Naive B cell (primary cell): ENCODE data around the gene DEFB114. TPM values are rescaled to one million over a fixed set of nuclear protein-coding genes. Genes with fewer than 3 reads are reported as not detected.
"Not testable (repeated sequence)": the region's sequence is repeated elsewhere in the genome, so short reads cannot be mapped to it uniquely, and the experiment has no call there.

Source experiments
- ATAC-seq, 2 donors: fragments of 150-1000 bp; cut with Tn5 transposase; 2 replicates each; pipeline ENCODE4 v1.10.0; 2021; ENCODE audit warnings: low read depth in 2 of 2, mild to moderate bottlenecking in 2 of 2, moderate library complexity in 2 of 2
- DNase-seq: peaks from one replicate; pipeline ENCODE4 v3.0.0; 2022
- H3K27ac Mint-ChIP-seq, 6 donors: one replicate each; pipeline ENCODE4 v1.8.0; 2020 to 2022; ENCODE audit warnings: mild to moderate bottlenecking in 6 of 6, mixed read lengths in 6 of 6, moderate library complexity in 5 of 6, inconsistent platforms in 2 of 6
- H3K27me3 Mint-ChIP-seq, 3 donors: one replicate each; pipeline ENCODE4 v1.8.0; 2021 to 2022; ENCODE audit warnings: mixed read lengths in 3 of 3, mild to moderate bottlenecking in 1 of 3
- H3K36me3 Mint-ChIP-seq, 2 donors: one replicate each; pipeline ENCODE4 v1.8.0; 2020 to 2022; ENCODE audit warnings: mixed read lengths in 2 of 2, inconsistent platforms in 1 of 2, mild to moderate bottlenecking in 1 of 2
- H3K4me1 Mint-ChIP-seq, 3 donors: one replicate each; pipeline ENCODE4 v1.8.0; 2020 to 2022; ENCODE audit warnings: mixed read lengths in 3 of 3, inconsistent platforms in 1 of 3, mild to moderate bottlenecking in 1 of 3, moderate library complexity in 1 of 3
- H3K4me3 Mint-ChIP-seq, 8 donors: one replicate each; pipeline ENCODE4 v1.8.0; 2020 to 2022; ENCODE audit warnings: mild to moderate bottlenecking in 8 of 8, mixed read lengths in 8 of 8, moderate library complexity in 8 of 8, inconsistent platforms in 2 of 8
- H3K9me3 Mint-ChIP-seq, 7 donors: one replicate each; pipeline ENCODE4 v1.8.0; 2020 to 2022; ENCODE audit warnings: mixed read lengths in 7 of 7, mild to moderate bottlenecking in 5 of 7, inconsistent platforms in 2 of 7, moderate library complexity in 1 of 7
- polyA plus RNA-seq, 6 donors: library from polyadenylated mRNA; unstranded; fragments of 300-500 nt; fragmentation: Illumina TruSeq; gene quantifications; one replicate each; pipeline ENCODE4 v1.2.3, GENCODE V29; 2021; ENCODE audit warnings: low read depth in 6 of 6

The DEFB114 gene
- polyA plus RNA-seq, 6 donors from 2014 or later = not detected

DNA sequence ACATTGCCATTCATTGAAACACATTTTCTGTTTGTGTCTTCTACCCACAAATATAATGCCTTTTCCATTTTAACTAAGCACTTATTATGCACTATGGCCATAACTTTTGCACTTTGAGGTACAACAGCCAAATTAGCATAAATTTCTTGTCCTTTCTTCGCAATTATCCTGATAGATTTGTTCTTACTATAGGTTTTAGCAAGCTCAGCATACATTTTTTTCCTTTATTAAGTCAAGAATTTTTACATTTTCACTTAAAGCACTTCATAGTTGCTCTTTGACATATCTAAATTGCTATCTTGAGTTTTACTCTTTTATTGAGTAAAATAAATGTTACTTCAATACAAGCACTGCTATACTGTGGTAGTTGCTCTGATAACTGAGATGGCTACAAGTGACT, 5.8 kb downstream of the DEFB114 start:
- Mint-ChIP-seq H3K27me3 (no peaks in the 10 kb centered on the region), H3K4me1 (no peaks in the 10 kb centered on the region), H3K36me3 (no peaks in the 10 kb centered on the region), H3K9me3 (peaks cover 0 to 9% (median 0%) of the 10 kb centered on the region in 7 donors), H3K27ac (no peak overlapping the region), H3K4me3 (no peak overlapping the region)
- no peak for ATAC-seq
- no peak for DNase-seq

DNA sequence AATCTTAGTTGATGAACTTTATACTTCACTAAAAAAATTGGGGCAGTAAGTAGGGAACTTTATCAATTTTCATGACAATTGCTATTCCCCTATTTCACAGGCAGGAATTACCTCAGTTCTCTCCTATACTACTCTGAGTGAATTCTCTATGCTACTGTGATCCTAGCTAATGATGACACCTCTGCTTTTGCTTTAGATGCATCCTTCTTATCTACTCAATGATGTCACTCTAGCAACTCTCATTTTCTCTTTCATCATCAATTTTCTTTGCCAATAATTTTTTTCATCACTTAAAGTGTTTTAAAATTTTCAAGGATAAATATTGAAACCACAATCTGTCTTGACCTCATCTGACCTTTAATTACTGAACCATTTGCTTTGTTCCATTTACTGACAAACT, 8.1 kb downstream of the DEFB114 start:
- Mint-ChIP-seq H3K9me3 (peaks cover 0 to 9% (median 2%) of the 10 kb centered on the region in 7 donors), H3K36me3 (no peaks in the 10 kb centered on the region), H3K4me3 (no peak overlapping the region), H3K4me1 (no peaks in the 10 kb centered on the region), H3K27me3 (no peaks in the 10 kb centered on the region), H3K27ac (no peak overlapping the region)
- no peak for ATAC-seq
- no peak for DNase-seq

GRCh38 chr6:49951926-49952325, 12.0 kb downstream of the DEFB114 start:
- Mint-ChIP-seq H3K36me3 (no peaks in the 10 kb centered on the region), H3K4me1 (no peaks in the 10 kb centered on the region), H3K4me3 (no peak overlapping the region), H3K27ac (no peak overlapping the region), H3K27me3 (no peaks in the 10 kb centered on the region), H3K9me3 (peaks cover 0 to 5% (median 2%) of the 10 kb centered on the region in 7 donors)
- no peak for DNase-seq
- no peak for ATAC-seq

GRCh38 chr6:49950415-49950751, 13.6 kb downstream of the DEFB114 start:
- Mint-ChIP-seq H3K4me3 (no peak overlapping the region), H3K36me3 (no peaks in the 10 kb centered on the region), H3K4me1 (no peaks in the 10 kb centered on the region), H3K9me3 (peaks cover 0 to 6% (median 0%) of the 10 kb centered on the region in 7 donors), H3K27me3 (no peaks in the 10 kb centered on the region), H3K27ac (no peak overlapping the region)
- DNase-seq (no peak), ATAC-seq (no peak)

DNA sequence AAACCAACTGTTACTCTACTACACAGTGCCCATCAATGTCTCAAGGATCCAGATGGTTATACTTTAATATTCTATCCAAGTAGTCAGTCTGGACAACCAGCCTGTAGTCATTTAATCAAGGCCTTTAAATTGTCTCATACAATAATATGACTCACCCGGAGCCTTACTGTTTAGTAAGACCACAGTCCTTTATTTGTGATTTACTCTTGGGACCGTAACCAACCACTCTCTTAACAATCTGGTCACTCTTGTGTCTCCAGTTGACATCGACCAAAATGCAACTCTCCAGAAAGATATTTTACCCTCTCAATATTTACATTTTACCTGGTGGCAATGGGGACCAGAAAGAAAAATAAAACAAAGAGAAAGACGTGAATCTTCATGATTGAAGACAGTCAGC, 14.9 kb downstream of the DEFB114 start:
- H3K4me1 Mint-ChIP-seq = no peaks in the 10 kb centered on the region
- H3K4me3 Mint-ChIP-seq = no peak overlapping the region
- H3K27me3 Mint-ChIP-seq = no peaks in the 10 kb centered on the region
- H3K9me3 Mint-ChIP-seq = peaks cover 0 to 9% (median 5%) of the 10 kb centered on the region in 7 donors
- ATAC-seq (no peak), DNase-seq (no peak)
- no peaks in the 10 kb centered on the region for H3K36me3 Mint-ChIP-seq
- H3K27ac Mint-ChIP-seq = no peak overlapping the region

DNA sequence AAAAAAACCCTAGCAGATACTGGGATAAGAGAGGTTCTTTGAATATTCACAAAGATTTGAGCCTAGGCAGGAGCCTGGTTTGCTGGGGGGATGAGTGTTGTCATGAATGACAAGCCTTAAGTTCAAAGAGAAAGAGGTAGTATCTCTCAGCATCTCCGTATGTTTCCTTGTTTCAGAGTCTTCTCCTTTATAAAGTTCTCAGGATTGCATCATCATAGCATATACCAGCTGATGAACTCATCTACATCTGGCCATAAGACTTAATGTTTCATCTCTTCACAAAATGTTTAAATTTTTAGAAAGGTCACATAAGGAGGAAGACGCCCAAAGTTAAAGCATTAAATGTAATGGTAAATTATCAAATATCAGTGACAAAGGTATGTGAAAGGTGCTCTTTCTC, 17.1 kb downstream of the DEFB114 start:
- H3K36me3 Mint-ChIP-seq = no peaks in the 10 kb centered on the region
- H3K27me3 Mint-ChIP-seq = no peaks in the 10 kb centered on the region
- no peak for ATAC-seq
- no peak for DNase-seq
- no peak overlapping the region for H3K27ac Mint-ChIP-seq
- no peaks in the 10 kb centered on the region for H3K4me1 Mint-ChIP-seq
- H3K9me3 Mint-ChIP-seq = peaks cover 0 to 11% (median 3%) of the 10 kb centered on the region in 7 donors
- no peak overlapping the region for H3K4me3 Mint-ChIP-seq

DNA sequence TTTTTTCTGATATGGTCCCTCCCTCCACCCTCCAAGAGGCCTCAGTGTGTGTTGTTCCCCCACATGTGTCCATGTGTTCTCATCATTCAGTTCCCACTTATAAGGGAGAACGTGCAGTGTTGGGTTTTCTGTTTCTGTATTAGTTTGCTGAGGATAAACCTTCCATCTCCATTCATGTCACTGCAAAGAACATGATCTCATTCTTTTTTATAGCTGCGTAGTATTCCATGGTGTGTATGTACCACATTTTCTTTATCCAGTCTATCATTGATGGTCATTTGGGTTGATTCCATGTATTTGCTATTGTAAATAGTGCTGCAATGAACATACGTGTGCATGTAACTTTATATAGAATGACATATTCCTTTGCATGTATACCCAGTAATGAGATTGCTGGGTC, 19.9 kb downstream of the DEFB114 start:
- ATAC-seq, H3K4me1 Mint-ChIP-seq, DNase-seq, H3K4me3 Mint-ChIP-seq, H3K27me3 Mint-ChIP-seq, H3K27ac Mint-ChIP-seq, H3K36me3 Mint-ChIP-seq: not testable (repeated sequence)
- H3K9me3 Mint-ChIP-seq = peaks cover 0 to 11% (median 2%) of the 10 kb centered on the region in 7 donors

- Mint-ChIP-seq H3K27me3 (no peaks in the 10 kb centered on the region), H3K4me1 (no peaks in the 10 kb centered on the region), H3K36me3 (no peaks in the 10 kb centered on the region), H3K27ac (no peak overlapping the region), H3K4me3 (no peak overlapping the region), H3K9me3 (peaks cover 0 to 7% (median 2%) of the 10 kb centered on the region in 7 donors)
- no peak for DNase-seq
- no peak for ATAC-seq
These were observed 23.9 kb downstream of the DEFB114 start for GRCh38 chr6:49939993-49940498.

DNA sequence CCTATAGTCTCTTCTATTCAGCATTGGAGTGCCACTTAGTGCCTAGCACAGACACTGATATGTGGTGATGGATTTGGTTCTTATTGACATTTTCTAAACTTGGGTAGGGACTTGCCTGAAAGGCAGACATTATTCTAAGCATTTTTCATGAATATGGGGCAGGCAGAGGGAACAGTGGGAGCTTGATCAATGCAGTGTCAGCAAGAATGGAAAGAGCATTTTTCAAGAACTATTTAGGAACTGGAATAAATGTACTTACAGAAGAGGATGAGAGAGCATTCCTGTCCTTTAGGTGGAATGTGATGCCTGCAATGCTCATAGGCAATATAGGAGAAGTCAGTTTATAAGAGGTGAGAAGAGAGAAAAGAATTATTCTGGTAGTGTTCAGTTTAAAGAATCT, 26.2 kb downstream of the DEFB114 start:
- peaks cover 0 to 3% (median 0%) of the 10 kb centered on the region in 7 donors for H3K9me3 Mint-ChIP-seq
- no peaks in the 10 kb centered on the region for H3K36me3 Mint-ChIP-seq
- no peak overlapping the region for H3K27ac Mint-ChIP-seq
- no peaks in the 10 kb centered on the region for H3K27me3 Mint-ChIP-seq
- DNase-seq = no peak
- H3K4me3 Mint-ChIP-seq = no peak overlapping the region
- no peaks in the 10 kb centered on the region for H3K4me1 Mint-ChIP-seq
- no peak for ATAC-seq

DNA sequence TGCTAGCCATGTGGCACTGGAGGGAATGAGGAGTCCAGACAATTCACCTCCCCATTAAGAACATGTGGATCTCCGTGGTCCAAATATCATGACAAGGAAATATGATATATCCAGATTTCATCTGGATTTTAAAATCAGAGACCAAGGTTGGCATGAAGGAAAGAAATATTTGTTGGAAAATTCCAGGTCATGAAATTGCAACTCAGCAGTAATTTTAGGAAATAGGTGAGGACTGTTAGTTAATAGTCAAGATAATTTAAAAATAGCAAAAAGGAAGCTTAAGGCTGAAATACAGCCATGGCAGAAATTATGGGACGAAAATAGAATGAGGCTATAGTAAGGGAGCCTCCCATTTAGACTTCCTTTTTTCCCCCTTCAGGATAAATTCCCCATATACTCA, 26.9 kb downstream of the DEFB114 start:
- Mint-ChIP-seq H3K27ac (no peak overlapping the region), H3K4me1 (no peaks in the 10 kb centered on the region), H3K36me3 (no peaks in the 10 kb centered on the region), H3K4me3 (no peak overlapping the region), H3K9me3 (peaks cover 0 to 3% (median 0%) of the 10 kb centered on the region in 7 donors), H3K27me3 (no peaks in the 10 kb centered on the region)
- no peak for DNase-seq
- ATAC-seq = no peak

DNA sequence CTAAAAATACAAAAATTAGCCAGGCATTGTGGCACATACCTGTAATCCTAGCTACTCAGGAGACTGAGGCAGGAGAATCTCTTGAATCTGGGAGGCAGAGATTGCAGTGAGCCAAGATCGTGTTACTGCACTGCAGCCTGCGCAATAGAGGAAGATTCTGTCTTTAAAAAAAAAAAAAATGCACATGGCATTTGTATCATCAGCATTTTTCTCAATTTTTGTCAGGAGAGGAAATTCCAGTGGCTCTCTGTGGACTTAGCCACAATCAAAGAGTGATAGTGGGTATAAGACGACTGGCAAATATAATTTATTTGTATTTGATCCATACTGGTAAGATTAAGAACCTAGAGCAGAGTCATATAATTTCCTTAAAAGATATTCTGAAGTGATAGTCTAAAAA, 28.6 kb downstream of the DEFB114 start:
- Mint-ChIP-seq H3K4me3 (no peak overlapping the region), H3K27ac (no peak overlapping the region), H3K36me3 (no peaks in the 10 kb centered on the region), H3K4me1 (no peaks in the 10 kb centered on the region), H3K9me3 (peaks cover 0 to 3% (median 0%) of the 10 kb centered on the region in 7 donors), H3K27me3 (no peaks in the 10 kb centered on the region)
- no peak for ATAC-seq
- DNase-seq = no peak

- H3K4me1 Mint-ChIP-seq = no peaks in the 10 kb centered on the region
- H3K27me3 Mint-ChIP-seq = no peaks in the 10 kb centered on the region
- DNase-seq (no peak), ATAC-seq (no peak)
- H3K27ac Mint-ChIP-seq = no peak overlapping the region
- no peak overlapping the region for H3K4me3 Mint-ChIP-seq
- H3K36me3 Mint-ChIP-seq = no peaks in the 10 kb centered on the region
- H3K9me3 Mint-ChIP-seq = peaks cover 0 to 3% (median 0%) of the 10 kb centered on the region in 7 donors
These were observed 29.2 kb downstream of the DEFB114 start for GRCh38 chr6:49934770-49935169.

DNA sequence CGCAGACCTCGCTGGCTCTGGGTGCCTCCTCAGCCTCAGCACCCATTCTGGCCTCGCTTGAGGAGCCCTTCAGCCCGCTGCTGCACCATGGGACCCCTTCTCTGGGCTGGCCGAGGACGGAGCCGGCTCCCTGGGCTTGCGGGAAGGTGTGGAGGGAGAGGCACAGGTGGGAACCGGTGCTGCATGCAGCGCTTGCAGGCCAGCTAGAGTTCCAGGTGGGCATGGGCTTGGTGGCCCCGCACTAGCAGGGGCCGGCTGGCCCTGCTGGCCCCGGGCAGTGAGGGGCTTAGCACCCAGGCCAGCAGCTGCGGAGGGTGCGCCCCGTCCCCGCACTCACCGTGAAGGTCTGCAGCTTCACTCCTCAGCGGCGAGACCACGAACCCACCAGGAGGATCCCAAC, 30.4 kb downstream of the DEFB114 start:
- H3K27me3 Mint-ChIP-seq = no peaks in the 10 kb centered on the region
- no peak overlapping the region for H3K4me3 Mint-ChIP-seq
- H3K27ac Mint-ChIP-seq = no peak overlapping the region
- no peak for DNase-seq
- H3K36me3 Mint-ChIP-seq = no peaks in the 10 kb centered on the region
- no peak for ATAC-seq
- H3K4me1 Mint-ChIP-seq = no peaks in the 10 kb centered on the region
- H3K9me3 Mint-ChIP-seq = peaks cover 0 to 3% (median 0%) of the 10 kb centered on the region in 7 donors

DNA sequence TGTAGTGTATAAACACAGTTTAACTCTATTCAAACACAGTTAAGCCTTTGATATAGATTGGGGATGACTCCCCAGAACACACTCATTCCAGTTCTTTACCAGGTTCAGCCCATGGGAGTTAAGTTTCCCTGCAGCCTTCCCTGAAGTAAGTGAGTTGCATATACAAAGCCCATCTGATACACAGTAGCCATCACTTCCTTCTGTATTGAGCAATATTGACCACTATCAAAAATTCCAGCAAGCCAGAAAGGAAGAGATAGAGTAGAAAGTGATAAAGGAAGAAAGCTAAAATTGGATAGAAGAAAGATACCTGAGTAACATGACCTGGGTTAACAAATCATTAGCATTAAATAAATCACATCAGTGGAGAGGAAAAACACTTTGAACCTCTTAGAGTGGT, 34.6 kb downstream of the DEFB114 start:
- Mint-ChIP-seq H3K9me3 (peaks cover 0 to 7% (median 0%) of the 10 kb centered on the region in 7 donors), H3K27ac (no peak overlapping the region), H3K27me3 (no peaks in the 10 kb centered on the region)

DNA sequence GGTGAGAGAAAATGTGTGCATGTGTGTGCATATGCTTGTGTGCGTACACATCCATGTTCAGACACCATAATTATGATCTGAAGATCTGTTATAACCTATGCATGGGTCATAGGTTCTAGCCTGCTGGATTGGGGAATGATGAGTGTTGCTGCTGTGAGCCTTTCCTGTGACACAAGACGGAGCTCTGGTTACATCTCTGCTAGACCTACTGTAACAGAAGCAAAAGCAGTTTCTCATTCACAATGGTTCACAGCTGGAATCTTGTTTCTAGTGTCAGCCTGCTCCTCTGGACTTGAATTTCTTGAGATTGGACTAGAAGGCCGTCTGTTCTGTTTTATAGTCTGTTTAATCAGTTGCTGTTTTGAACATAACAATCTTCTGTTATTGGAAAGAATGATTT, 40.1 kb downstream of the DEFB114 start:
- Mint-ChIP-seq H3K9me3 (peaks cover 0 to 9% (median 0%) of the 10 kb centered on the region in 7 donors), H3K36me3 (no peaks in the 10 kb centered on the region)
- ATAC-seq = no peak

More for the DNA sequence above, 34.6 kb downstream of the DEFB114 start:
- Mint-ChIP-seq H3K4me1 (no peaks in the 10 kb centered on the region), H3K4me3 (no peak overlapping the region), H3K36me3 (no peaks in the 10 kb centered on the region)
- ATAC-seq (no peak), DNase-seq (no peak)

More for the DNA sequence above, 40.1 kb downstream of the DEFB114 start:
- H3K27me3 Mint-ChIP-seq = no peaks in the 10 kb centered on the region
- no peak for DNase-seq
- no peak overlapping the region for H3K4me3 Mint-ChIP-seq
- H3K27ac Mint-ChIP-seq = no peak overlapping the region
- no peaks in the 10 kb centered on the region for H3K4me1 Mint-ChIP-seq
